OCI-LY7 (cell line): ENCODE data around the gene RBM19.

ENCODE experiments used
- EZH2phosphoT487 ChIP-seq: fragments of 200-600 bp; sonication (generic); IDR thresholded peaks from 2 replicates; pipeline ENCODE4 v1.6.1; 2018; ENCODE audit warnings: low read depth, borderline replicate concordance, mild to moderate bottlenecking, mixed run types, antibody characterized with exemption, low read length, moderate library complexity, mixed read lengths
- TF ChIP-seq, protein P1 (sequence below): fragments of 200-600 bp; sonication (generic); conservative IDR thresholded peaks from 2 replicates; pipeline ENCODE4 v1.5.1; 2014; ENCODE audit warnings: mild to moderate bottlenecking, antibody characterized with exemption, low read length, moderate library complexity, mixed read lengths

DNA sequence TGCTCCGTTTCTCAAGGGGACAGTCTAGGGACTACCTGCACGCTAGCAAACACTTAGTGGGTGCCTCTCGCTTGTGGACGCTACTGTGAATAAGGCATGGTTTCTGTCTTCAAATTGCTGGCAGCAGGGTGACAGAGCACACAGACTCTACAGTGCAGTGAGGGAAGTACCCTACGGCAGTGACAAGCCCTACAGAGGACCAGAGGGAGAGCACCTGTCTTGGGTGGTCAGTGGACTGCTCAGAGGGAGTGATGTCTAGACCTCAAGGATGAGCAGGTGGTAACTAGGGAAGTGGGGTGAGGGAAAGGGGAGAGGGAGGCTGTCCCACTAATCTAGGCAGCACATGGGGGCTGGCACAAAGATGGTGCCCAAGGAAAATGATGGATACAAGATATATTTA, 160.5 kb downstream of the RBM19 start:
- TF ChIP-seq, protein P1, sequence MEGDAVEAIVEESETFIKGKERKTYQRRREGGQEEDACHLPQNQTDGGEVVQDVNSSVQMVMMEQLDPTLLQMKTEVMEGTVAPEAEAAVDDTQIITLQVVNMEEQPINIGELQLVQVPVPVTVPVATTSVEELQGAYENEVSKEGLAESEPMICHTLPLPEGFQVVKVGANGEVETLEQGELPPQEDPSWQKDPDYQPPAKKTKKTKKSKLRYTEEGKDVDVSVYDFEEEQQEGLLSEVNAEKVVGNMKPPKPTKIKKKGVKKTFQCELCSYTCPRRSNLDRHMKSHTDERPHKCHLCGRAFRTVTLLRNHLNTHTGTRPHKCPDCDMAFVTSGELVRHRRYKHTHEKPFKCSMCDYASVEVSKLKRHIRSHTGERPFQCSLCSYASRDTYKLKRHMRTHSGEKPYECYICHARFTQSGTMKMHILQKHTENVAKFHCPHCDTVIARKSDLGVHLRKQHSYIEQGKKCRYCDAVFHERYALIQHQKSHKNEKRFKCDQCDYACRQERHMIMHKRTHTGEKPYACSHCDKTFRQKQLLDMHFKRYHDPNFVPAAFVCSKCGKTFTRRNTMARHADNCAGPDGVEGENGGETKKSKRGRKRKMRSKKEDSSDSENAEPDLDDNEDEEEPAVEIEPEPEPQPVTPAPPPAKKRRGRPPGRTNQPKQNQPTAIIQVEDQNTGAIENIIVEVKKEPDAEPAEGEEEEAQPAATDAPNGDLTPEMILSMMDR, result no peak
- no peak for TF ChIP-seq EZH2phosphoT487
